Measurements from ENCODE around the gene RADIL. TPM values are rescaled to one million over a fixed set of nuclear protein-coding genes. Genes with fewer than 3 reads are reported as not detected.

Gene RADIL
- total RNA-seq, 2 donors from 2014 or later: 7.7 to 16.0 TPM

DNA sequence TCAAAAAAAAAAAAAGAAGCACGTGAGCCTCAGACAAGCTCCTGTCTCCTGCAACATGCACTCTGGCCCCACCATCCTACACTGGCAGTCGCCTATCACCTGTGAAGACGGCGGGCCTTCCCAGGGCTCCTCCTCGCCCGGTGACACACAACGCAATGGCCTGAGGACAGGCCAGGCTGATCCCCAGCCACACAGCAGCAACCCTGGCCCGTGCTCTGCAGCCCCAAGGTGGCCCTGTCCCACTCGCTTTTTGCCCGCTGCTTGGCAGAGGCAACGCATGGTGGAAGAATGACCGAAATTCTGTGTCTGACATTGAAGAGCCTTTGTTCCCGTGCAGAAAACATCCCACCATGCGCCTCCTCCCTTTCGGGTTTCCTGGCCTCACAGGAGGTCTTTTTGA, 8.1 kb downstream of the RADIL start:
- DNase-seq (ENCODE audit: low spot score): no peak
- Histone ChIP-seq H3K27ac (no peak overlapping the region), H3K9me3 (no peaks in the 10 kb centered on the region), H3K4me3 (no peak overlapping the region), H3K27me3 (no peaks in the 10 kb centered on the region), H3K4me1 (peaks cover 0 to 34% of the 10 kb centered on the region in 2 donors), H3K36me3 (peaks cover 14% of the 10 kb centered on the region)
- TF ChIP-seq, protein P1, sequence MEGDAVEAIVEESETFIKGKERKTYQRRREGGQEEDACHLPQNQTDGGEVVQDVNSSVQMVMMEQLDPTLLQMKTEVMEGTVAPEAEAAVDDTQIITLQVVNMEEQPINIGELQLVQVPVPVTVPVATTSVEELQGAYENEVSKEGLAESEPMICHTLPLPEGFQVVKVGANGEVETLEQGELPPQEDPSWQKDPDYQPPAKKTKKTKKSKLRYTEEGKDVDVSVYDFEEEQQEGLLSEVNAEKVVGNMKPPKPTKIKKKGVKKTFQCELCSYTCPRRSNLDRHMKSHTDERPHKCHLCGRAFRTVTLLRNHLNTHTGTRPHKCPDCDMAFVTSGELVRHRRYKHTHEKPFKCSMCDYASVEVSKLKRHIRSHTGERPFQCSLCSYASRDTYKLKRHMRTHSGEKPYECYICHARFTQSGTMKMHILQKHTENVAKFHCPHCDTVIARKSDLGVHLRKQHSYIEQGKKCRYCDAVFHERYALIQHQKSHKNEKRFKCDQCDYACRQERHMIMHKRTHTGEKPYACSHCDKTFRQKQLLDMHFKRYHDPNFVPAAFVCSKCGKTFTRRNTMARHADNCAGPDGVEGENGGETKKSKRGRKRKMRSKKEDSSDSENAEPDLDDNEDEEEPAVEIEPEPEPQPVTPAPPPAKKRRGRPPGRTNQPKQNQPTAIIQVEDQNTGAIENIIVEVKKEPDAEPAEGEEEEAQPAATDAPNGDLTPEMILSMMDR (IDR thresholded peaks at IDR 0.05): no peak

DNA sequence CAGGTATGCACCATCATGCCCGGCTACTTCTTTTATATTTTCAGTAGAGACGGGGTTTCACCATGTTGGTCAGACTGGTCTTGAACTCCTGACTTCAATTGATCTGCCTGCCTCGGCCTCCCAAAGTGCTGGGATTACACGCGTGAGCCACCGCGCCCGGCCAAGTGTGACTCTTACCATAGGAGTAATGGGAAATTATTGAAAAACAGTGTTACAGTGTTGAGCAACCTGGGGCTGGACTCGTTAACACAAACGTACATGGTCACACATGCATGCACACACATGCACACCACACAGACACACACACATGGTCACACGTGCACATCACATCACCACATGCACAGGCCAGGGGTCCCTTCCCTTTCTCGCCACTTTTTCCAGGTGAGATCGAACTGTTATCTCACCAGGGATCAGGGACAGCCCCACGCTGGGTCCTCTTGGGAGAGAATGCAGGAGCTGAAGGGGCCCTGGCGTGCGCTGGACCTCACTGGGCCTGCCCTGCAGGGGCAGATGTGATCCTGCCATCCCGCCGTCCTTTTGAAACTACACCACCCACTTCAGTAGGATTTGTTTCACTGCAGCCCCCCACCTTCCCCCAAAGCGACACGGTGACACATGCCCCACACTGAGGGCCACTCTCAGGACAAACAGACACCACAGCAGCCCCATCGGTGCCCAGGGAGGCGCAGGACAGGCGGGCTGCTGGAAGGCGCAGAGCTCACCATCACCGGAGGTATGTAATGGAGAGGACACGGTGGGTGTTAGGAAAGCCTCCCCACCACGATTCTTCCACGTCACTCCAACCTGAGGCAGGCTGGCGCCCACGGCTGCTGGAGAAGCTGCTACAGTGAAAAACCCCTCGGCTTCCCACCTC, 10.2 kb downstream of the RADIL start:
- no peak for DNase-seq (ENCODE audit: low spot score)
- Histone ChIP-seq H3K27me3 (no peaks in the 10 kb centered on the region), H3K4me1 (peaks cover 0 to 14% of the 10 kb centered on the region in 2 donors), H3K9me3 (peaks cover 0 to 7% of the 10 kb centered on the region in 2 donors), H3K27ac (no peak overlapping the region), H3K4me3 (no peak overlapping the region), H3K36me3 (peaks cover 14% of the 10 kb centered on the region)
- TF ChIP-seq, protein P1 (IDR thresholded peaks at IDR 0.05): no peak

DNA sequence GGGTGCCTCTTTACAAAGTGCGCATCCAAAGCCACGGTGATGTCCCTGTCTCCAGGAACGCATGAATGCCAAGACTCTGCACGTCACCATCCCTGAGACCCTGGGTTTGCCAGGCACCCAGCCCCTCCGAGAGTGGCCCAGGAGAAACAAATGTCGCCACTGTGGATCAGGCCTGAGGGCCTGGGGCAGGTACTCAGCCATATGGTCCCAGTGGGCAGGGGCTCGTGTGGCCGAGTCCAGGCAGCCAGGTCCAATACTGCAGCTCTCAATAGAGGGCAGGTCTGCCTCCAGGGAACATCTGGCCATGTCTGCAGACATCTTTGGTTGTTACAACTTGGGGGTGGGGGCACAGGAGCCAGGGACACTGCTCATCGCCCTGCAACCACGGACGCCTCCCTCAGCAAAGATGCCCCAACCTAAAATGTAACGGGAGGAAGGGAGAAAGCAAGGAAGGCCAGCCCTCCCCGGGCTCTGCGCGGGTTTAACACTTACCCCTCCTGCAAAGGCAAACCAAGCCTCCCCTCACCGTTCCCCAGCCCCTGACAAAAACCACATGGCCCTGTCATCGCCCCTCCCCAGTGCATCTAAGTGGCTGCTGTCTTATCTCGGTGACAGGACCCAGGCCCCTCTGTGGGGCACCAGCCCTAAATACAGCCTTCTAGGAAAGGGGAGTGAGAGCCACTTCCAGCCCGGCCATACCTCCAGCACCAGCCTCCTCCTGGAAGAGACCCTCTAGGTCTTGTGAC, 11.4 kb downstream of the RADIL start:
- Histone ChIP-seq H3K4me1 (peaks cover 0 to 14% of the 10 kb centered on the region in 2 donors), H3K27ac (no peak overlapping the region), H3K27me3 (no peaks in the 10 kb centered on the region), H3K4me3 (no peak overlapping the region), H3K9me3 (peaks cover 0 to 16% of the 10 kb centered on the region in 2 donors), H3K36me3 (peaks cover 7% of the 10 kb centered on the region)
- DNase-seq (ENCODE audit: low spot score): no peak
- TF ChIP-seq, protein P1 (IDR thresholded peaks at IDR 0.05): no peak

DNA sequence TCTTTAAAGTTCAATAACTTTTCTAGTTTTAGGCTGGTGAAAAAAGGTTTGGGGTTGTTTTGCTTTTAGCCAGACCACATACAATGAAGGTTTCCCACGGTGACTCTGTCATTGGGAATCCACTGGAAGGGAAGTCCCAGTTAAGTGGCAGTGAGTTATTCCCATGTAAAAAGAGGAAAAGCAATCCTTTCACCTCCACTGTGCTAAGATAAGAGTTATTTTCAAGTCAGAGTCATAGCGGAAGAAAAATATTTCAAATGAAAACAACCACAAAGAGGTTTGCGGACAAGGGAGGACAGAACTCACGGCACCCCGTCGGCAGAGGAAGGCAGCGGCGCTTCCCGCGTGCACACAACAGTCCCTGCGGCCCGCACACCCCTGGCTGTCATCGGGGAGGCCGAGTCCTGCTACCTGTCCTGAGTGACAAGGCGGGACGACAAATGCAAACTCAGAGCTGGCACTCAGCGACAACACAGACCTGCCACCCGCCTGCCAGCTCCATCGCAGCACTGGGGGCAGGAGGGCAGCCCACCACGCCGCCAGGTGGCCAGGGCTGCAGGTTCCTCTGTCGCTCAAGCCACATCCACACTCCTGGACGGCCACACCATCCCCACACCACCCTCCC, 12.3 kb downstream of the RADIL start:
- H3K27me3 ChIP-seq: no peaks in the 10 kb centered on the region
- DNase-seq (ENCODE audit: low spot score): no peak
- H3K27ac ChIP-seq: no peak overlapping the region
- peaks cover 0 to 16% of the 10 kb centered on the region in 2 donors for H3K9me3 ChIP-seq
- no peaks in the 10 kb centered on the region for H3K36me3 ChIP-seq
- H3K4me1 ChIP-seq: peaks cover 0 to 14% of the 10 kb centered on the region in 2 donors
- H3K4me3 ChIP-seq: no peak overlapping the region
- TF ChIP-seq, protein P1 (IDR thresholded peaks at IDR 0.05): no peak

DNA sequence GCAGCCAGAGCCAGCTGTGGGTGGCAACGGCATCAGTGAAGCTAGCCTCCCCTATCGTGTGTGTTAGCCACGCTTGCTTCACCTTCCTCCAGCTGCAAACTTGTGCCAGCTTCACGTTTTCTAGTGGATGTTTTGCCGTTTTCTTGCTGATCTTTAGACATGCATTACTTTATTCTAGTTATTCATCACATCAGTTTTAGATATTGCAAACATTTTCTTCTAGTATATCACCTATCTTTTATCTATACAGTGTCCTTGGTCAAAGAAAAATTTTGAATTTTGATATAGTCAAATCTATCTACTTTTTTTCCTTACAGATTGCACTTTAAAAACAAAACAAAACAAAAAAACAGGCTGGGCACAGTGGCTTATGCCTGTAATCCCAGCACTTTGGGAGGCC, 15.0 kb downstream of the RADIL start:
- Histone ChIP-seq H3K27me3 (no peaks in the 10 kb centered on the region), H3K9me3 (peaks cover 0 to 16% of the 10 kb centered on the region in 2 donors), H3K36me3 (no peaks in the 10 kb centered on the region), H3K4me1 (peaks cover 0 to 14% of the 10 kb centered on the region in 2 donors), H3K4me3 (no peak overlapping the region), H3K27ac (no peak overlapping the region)
- no peak for DNase-seq (ENCODE audit: low spot score)
- TF ChIP-seq, protein P1 (IDR thresholded peaks at IDR 0.05): no peak

Data from right atrium auricular region (tissue), 2 donors.